Neural cell (in vitro differentiated cells): ENCODE measurements around the gene RNF123. TPM values are rescaled to one million over a fixed set of nuclear protein-coding genes. Genes with fewer than 3 reads are reported as not detected.

ENCODE experiments used
- H2AFZ ChIP-seq: fragments of 200-600, 300-800 bp; sonication (generic), shearing (Covaris generic); 2 replicates; pipeline ENCODE4 v1.6.0; 2014; ENCODE audit warnings: low read depth, mild to moderate bottlenecking, antibody characterized with exemption, low read length, moderate library complexity
- H3F3A ChIP-seq: fragments of 200-600 bp; shearing (Covaris generic); 2 replicates; pipeline ENCODE4 v1.6.1; 2016; ENCODE audit warnings: mild to moderate bottlenecking, moderate library complexity, mixed read lengths, antibody characterized with exemption, low read length; ENCODE audit not compliant: insufficient read depth, poor library complexity, severe bottlenecking
- H3K27ac ChIP-seq: fragments of 200-600, 300-800 bp; sonication (generic), shearing (Covaris generic); 2 replicates; pipeline ENCODE4 v1.5.1; 2014; ENCODE audit warnings: mild to moderate bottlenecking, low read length, moderate library complexity
- H3K27me3 ChIP-seq: fragments of 300-800, 200-600 bp; sonication (generic), shearing (Covaris generic); 2 replicates; pipeline ENCODE4 v1.6.0; 2014; ENCODE audit warnings: mild to moderate bottlenecking, low read depth, low read length, moderate library complexity; ENCODE audit not compliant: insufficient read depth
- H3K36me3 ChIP-seq: fragments of 300-800, 200-600 bp; sonication (generic), shearing (Covaris generic); 2 replicates; pipeline ENCODE4 v1.5.1; 2014; ENCODE audit warnings: mild to moderate bottlenecking, antibody characterized with exemption, low read length, moderate library complexity; ENCODE audit not compliant: insufficient read depth
- H3K4me2 ChIP-seq: fragments of 300-800, 200-600 bp; sonication (generic), shearing (Covaris generic); 2 replicates; pipeline ENCODE4 v1.6.0; 2014; ENCODE audit warnings: mild to moderate bottlenecking, low read length
- H3K4me3 ChIP-seq: fragments of 300-800, 200-600 bp; sonication (generic), shearing (Covaris generic); 2 replicates; pipeline ENCODE4 v1.5.1; 2014; ENCODE audit warnings: mild to moderate bottlenecking, low read length, moderate library complexity
- H3K79me2 ChIP-seq: fragments of 200-600 bp; shearing (Covaris generic); replicated peaks from 2 replicates; pipeline ENCODE4 v1.6.0; 2014; ENCODE audit warnings: mild to moderate bottlenecking, low read length, moderate library complexity; ENCODE audit not compliant: insufficient read depth
- H3K9ac ChIP-seq: fragments of 300-800, 200-600 bp; sonication (generic), shearing (Covaris generic); 2 replicates; pipeline ENCODE4 v1.6.1; 2016; ENCODE audit warnings: mild to moderate bottlenecking, low read length, mixed read lengths
- H3K9me2 ChIP-seq: fragments of 200-600 bp; shearing (Covaris generic); 2 replicates; pipeline ENCODE4 v1.6.1; 2016; ENCODE audit warnings: mild to moderate bottlenecking, low read length, mixed read lengths; ENCODE audit not compliant: insufficient read depth
- H3K9me3 ChIP-seq: fragments of 200-600, 300-800 bp; sonication (generic), shearing (Covaris generic); 2 replicates; pipeline ENCODE4 v1.6.1; 2016; ENCODE audit warnings: mild to moderate bottlenecking, mixed run types, low read length, moderate library complexity, mixed read lengths
- H4K20me1 ChIP-seq: fragments of 200-600 bp; shearing (Covaris generic); 2 replicates; pipeline ENCODE4 v1.6.1; 2016; ENCODE audit warnings: mild to moderate bottlenecking, mixed run types; ENCODE audit not compliant: insufficient read depth
- CTCF ChIP-seq: fragments of 450-650 bp; IDR thresholded peaks from 2 replicates; pipeline ENCODE4 v1.5.1; 2014; ENCODE audit warnings: antibody characterized with exemption, mild to moderate bottlenecking, moderate library complexity; ENCODE audit not compliant: poor library complexity, severe bottlenecking
- EP300 ChIP-seq: fragments of 450-650 bp; conservative IDR thresholded peaks from 2 replicates; pipeline ENCODE4 v1.6.1; 2014; ENCODE audit warnings: antibody characterized with exemption, mild to moderate bottlenecking, moderate library complexity; ENCODE audit not compliant: poor library complexity, severe bottlenecking
- EZH2 ChIP-seq: fragments of 200-600, 300-800 bp; shearing (Covaris generic), sonication (generic); IDR thresholded peaks from 2 replicates; pipeline ENCODE4 v1.6.1; 2014; ENCODE audit warnings: antibody characterized with exemption, low read length, borderline replicate concordance, mild to moderate bottlenecking; ENCODE audit not compliant: insufficient read depth, poor library complexity, severe bottlenecking
- MXI1 ChIP-seq: fragments of 450-650 bp; conservative IDR thresholded peaks from 2 replicates; pipeline ENCODE4 v1.6.1; 2014; ENCODE audit warnings: antibody characterized with exemption, mild to moderate bottlenecking; ENCODE audit not compliant: poor library complexity, severe bottlenecking
- POLR2AphosphoS5 ChIP-seq: IDR thresholded peaks from 2 replicates; pipeline ENCODE4 v1.6.1; 2012
- RAD21 ChIP-seq: fragments of 450-650 bp; conservative IDR thresholded peaks from 2 replicates; pipeline ENCODE4 v1.6.1; 2014; ENCODE audit warnings: antibody characterized with exemption, mild to moderate bottlenecking, moderate library complexity
- REST ChIP-seq: IDR thresholded peaks from 2 replicates; pipeline ENCODE4 v1.6.1; 2012; ENCODE audit warnings: borderline replicate concordance
- SMC3 ChIP-seq: fragments of 450-650 bp; conservative IDR thresholded peaks from 2 replicates; pipeline ENCODE4 v1.6.1; 2014; ENCODE audit warnings: antibody characterized with exemption, mild to moderate bottlenecking, moderate library complexity; ENCODE audit not compliant: poor library complexity
- TAF1 ChIP-seq: IDR thresholded peaks from 2 replicates; pipeline ENCODE4 v1.6.1; 2012; ENCODE audit warnings: low read depth
- polyA plus RNA-seq: library from polyadenylated mRNA; depleted of rRNA; stranded (reverse); fragments of >200 nt; gene quantifications from 2 replicates; pipeline ENCODE4 v1.2.3, GENCODE V29; 2014

The RNF123 gene
- polyA plus RNA-seq, 1 donor from 2014 or later = 27.4 TPM

GRCh38 chr3:49723628-49724551 is 34.5 kb downstream of the RNF123 start, which contains the start of gene GMPPB:
GMPPB (minus strand) TSS chr3:49723951; CDS start chr3:49723726, 225 bp downstream.
- H3K9ac ChIP-seq = peak within 1 kb of the TSS; percentile 88
- H3F3A ChIP-seq = no peaks in the 10 kb centered on the region
- H3K79me2 ChIP-seq = no peaks in the 10 kb centered on the region
- H3K4me2 ChIP-seq = peak within 1 kb of the TSS; percentile 84
- H3K27ac ChIP-seq = peak within 1 kb of the TSS; percentile 82
- H3K9me3 ChIP-seq = no peaks in the 10 kb centered on the region
- peak within 1 kb of the TSS; percentile 19 for H2AFZ ChIP-seq
- H3K36me3 ChIP-seq = no peaks in the 10 kb centered on the region
- TF ChIP-seq EP300 (no peak), TAF1 (peak; percentile 9), RAD21 (no peak), REST (peak; percentile 64), POLR2AphosphoS5 (peak; percentile 76), CTCF (peak; percentile 32), SMC3 (no peak), EZH2 (no peak), MXI1 (peak; percentile 74)
- no peaks in the 10 kb centered on the region for H3K9me2 ChIP-seq
- H3K27me3 ChIP-seq = no peaks in the 10 kb centered on the region
- peak within 1 kb of the TSS; percentile 99 for H3K4me3 ChIP-seq
- H4K20me1 ChIP-seq = no peaks in the 10 kb centered on the region

DNA sequence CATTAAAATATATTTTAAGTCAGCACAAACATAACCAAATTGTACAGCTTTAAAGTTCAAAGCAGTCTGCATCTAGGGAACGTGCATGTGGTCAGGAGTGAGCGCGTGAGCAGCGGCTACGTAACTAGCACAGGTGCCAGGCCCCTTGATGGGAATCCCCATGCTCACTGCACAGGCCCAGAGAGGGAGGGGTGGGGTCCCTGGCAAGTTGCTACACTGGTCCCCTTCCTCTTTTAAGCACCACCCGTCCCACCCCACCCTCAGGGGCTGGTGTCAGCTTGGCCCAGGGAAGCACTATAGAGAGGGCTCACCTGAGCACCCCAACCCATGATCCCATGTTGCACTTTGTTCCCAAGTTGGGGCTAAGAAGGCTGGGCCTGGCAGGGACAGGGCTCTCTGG is 35.2 kb downstream of the RNF123 start:
- peak overlapping the region; percentile 34 for H3K27ac ChIP-seq
- no peaks in the 10 kb centered on the region for H3K36me3 ChIP-seq

More for the DNA sequence above, 35.2 kb downstream of the RNF123 start:
- Histone ChIP-seq H4K20me1 (no peaks in the 10 kb centered on the region), H3K9me3 (no peaks in the 10 kb centered on the region), H3K4me3 (peak overlapping the region; percentile 99), H3K79me2 (no peaks in the 10 kb centered on the region), H3K4me2 (peak overlapping the region; percentile 84), H3K9me2 (no peaks in the 10 kb centered on the region), H2AFZ (no peak overlapping the region), H3F3A (no peaks in the 10 kb centered on the region), H3K9ac (no peak overlapping the region), H3K27me3 (no peaks in the 10 kb centered on the region)
- TF ChIP-seq POLR2AphosphoS5 = no peak
